Parathyroid adenoma (tissue), 2 donors: ENCODE results near the gene ZNF57.

ENCODE experiments used
- H2AFZ ChIP-seq: fragments of 300-600 bp; sonication (generic); one replicate; pipeline ENCODE4 v1.7.0; 2017; ENCODE audit warnings: antibody characterized with exemption, mild to moderate bottlenecking
- H3K27ac ChIP-seq: fragments of 300-600 bp; sonication (generic); one replicate; pipeline ENCODE4 v1.7.0; 2017
- H3K27me3 ChIP-seq: fragments of 300-600 bp; sonication (generic); one replicate; pipeline ENCODE4 v1.7.0; 2017; ENCODE audit warnings: low read length; ENCODE audit not compliant: control insufficient read depth, insufficient read depth
- H3K36me3 ChIP-seq: fragments of 300-600 bp; sonication (generic); one replicate; pipeline ENCODE4 v1.7.0; 2017; ENCODE audit warnings: low read length; ENCODE audit not compliant: control insufficient read depth, insufficient read depth
- H3K4me1 ChIP-seq: fragments of 300-600 bp; sonication (generic); one replicate; pipeline ENCODE4 v1.7.0; 2017; ENCODE audit warnings: control low read depth
- H3K4me2 ChIP-seq: fragments of 300-600 bp; sonication (generic); one replicate; pipeline ENCODE4 v1.7.0; 2017; ENCODE audit warnings: low read length
- H3K4me3 ChIP-seq: fragments of 300-600 bp; sonication (generic); one replicate; pipeline ENCODE4 v1.7.0; 2017; ENCODE audit warnings: low read depth, low read length
- H3K79me2 ChIP-seq: fragments of 300-600 bp; sonication (generic); one replicate; pipeline ENCODE4 v1.7.0; 2017; ENCODE audit warnings: control low read depth
- H3K9ac ChIP-seq: fragments of 300-600 bp; sonication (generic); one replicate; pipeline ENCODE4 v1.7.0; 2017; ENCODE audit warnings: mild to moderate bottlenecking
- H3K9me3 ChIP-seq: fragments of 300-600 bp; sonication (generic); one replicate; pipeline ENCODE4 v1.7.0; 2017; ENCODE audit warnings: low read length; ENCODE audit not compliant: control insufficient read depth
- CTCF ChIP-seq: fragments of 300-600 bp; sonication (generic); IDR thresholded peaks from one replicate; pipeline ENCODE4 v1.7.0; 2017; ENCODE audit warnings: antibody characterized with exemption, mild to moderate bottlenecking
- donor health status: primary hyperparathyroidism.

The ZNF57 gene

GRCh38 chr19:2949939-2950285, 49.2 kb downstream of the ZNF57 start:
- Histone ChIP-seq H3K79me2 (no peaks in the 10 kb centered on the region), H3K9me3 (no peaks in the 10 kb centered on the region), H3K9ac (peak overlapping the region; percentile 49), H3K4me1 (peaks cover 10% of the 10 kb centered on the region), H3K4me3 (peak overlapping the region; percentile 98), H3K27me3 (no peaks in the 10 kb centered on the region), H3K36me3 (no peaks in the 10 kb centered on the region), H3K27ac (peak overlapping the region; percentile 96), H3K4me2 (peak overlapping the region; percentile 62), H2AFZ (peak overlapping the region; percentile 87)
- no peak for TF ChIP-seq CTCF

- H3K36me3 ChIP-seq: no peaks in the 10 kb centered on the region
- peak overlapping the region; percentile 98 for H3K4me3 ChIP-seq
- no peak for TF ChIP-seq CTCF
- H3K27me3 ChIP-seq: no peaks in the 10 kb centered on the region
- H3K9me3 ChIP-seq: no peaks in the 10 kb centered on the region
- peaks cover 10% of the 10 kb centered on the region for H3K4me1 ChIP-seq
- H3K79me2 ChIP-seq: no peaks in the 10 kb centered on the region
- peak overlapping the region; percentile 87 for H2AFZ ChIP-seq
- peak overlapping the region; percentile 66 for H3K4me2 ChIP-seq
- peak overlapping the region; percentile 96 for H3K27ac ChIP-seq
- peak overlapping the region; percentile 49 for H3K9ac ChIP-seq
Measured at GRCh38 chr19:2950286-2951124, 49.8 kb downstream of the ZNF57 start.

- no peaks in the 10 kb centered on the region for H3K27me3 ChIP-seq
- H3K4me1 ChIP-seq: peaks cover 10% of the 10 kb centered on the region
- no peaks in the 10 kb centered on the region for H3K36me3 ChIP-seq
- no peak overlapping the region for H3K9ac ChIP-seq
- H2AFZ ChIP-seq: peak overlapping the region; percentile 61
- TF ChIP-seq CTCF: no peak
- no peak overlapping the region for H3K4me3 ChIP-seq
- no peaks in the 10 kb centered on the region for H3K9me3 ChIP-seq
- no peaks in the 10 kb centered on the region for H3K79me2 ChIP-seq
- H3K4me2 ChIP-seq: peak overlapping the region; percentile 50
- H3K27ac ChIP-seq: no peak overlapping the region
Measured at GRCh38 chr19:2952953-2953481, 52.3 kb downstream of the ZNF57 start.

- Histone ChIP-seq H3K4me1 (peaks cover 4% of the 10 kb centered on the region), H3K79me2 (no peaks in the 10 kb centered on the region), H3K9me3 (no peaks in the 10 kb centered on the region), H3K4me2 (no peak overlapping the region), H3K36me3 (no peaks in the 10 kb centered on the region), H3K27ac (no peak overlapping the region), H2AFZ (no peak overlapping the region), H3K27me3 (no peaks in the 10 kb centered on the region), H3K4me3 (no peak overlapping the region), H3K9ac (no peak overlapping the region)
- no peak for TF ChIP-seq CTCF
Measured at GRCh38 chr19:2957160-2957559, 56.4 kb downstream of the ZNF57 start.
